ENCODE data around the gene ENHO. TPM values are rescaled to one million over a fixed set of nuclear protein-coding genes. Genes with fewer than 3 reads are reported as not detected.

ENHO gene
- polyA plus RNA-seq, 6 donors from 2014 or later = not detected

- no peak for ATAC-seq (ENCODE audit: low read depth in 2 of 2)
Measured at GRCh38 chr9:34505370-34506120, 17.2 kb downstream of the ENHO start.

DNA sequence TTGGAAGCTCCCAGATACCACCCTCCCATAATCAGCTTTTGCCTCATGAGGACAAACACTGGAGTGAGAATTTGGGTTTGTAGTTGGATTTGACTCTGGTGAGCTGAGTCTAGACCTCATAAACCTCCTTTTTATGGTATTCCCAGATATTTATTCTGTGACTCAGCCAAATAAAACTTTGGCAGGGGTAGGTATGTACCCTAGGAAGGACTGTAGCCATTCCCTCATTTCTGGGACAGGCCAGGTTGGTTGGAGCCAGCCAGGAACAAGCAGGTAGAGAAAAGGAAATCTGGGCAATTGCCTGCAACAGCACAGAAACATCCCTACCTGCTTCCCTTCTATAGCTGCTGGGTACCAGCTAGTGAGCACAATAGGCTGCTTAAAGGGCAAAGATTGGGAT, 19.4 kb downstream of the ENHO start:
- Mint-ChIP-seq H3K27ac (no peak overlapping the region), H3K4me1 (peaks cover 0 to 3% (median 0%) of the 10 kb centered on the region in 3 donors), H3K36me3 (no peaks in the 10 kb centered on the region), H3K27me3 (peaks cover 29 to 43% (median 43%) of the 10 kb centered on the region in 3 donors), H3K4me3 (no peak overlapping the region), H3K9me3 (no peaks in the 10 kb centered on the region)
- no peak for ATAC-seq (ENCODE audit: low read depth in 2 of 2)
- no peak for DNase-seq

More at GRCh38 chr9:34505370-34506120, 17.2 kb downstream of the ENHO start:
- H3K4me1 Mint-ChIP-seq = peaks cover 0 to under 1% (median 0%) of the 10 kb centered on the region in 3 donors
- no peak overlapping the region for H3K27ac Mint-ChIP-seq
- peaks cover 16 to 39% (median 38%) of the 10 kb centered on the region in 3 donors for H3K27me3 Mint-ChIP-seq
- no peaks in the 10 kb centered on the region for H3K9me3 Mint-ChIP-seq
- no peaks in the 10 kb centered on the region for H3K36me3 Mint-ChIP-seq
- H3K4me3 Mint-ChIP-seq = no peak overlapping the region
- no peak for DNase-seq

DNA sequence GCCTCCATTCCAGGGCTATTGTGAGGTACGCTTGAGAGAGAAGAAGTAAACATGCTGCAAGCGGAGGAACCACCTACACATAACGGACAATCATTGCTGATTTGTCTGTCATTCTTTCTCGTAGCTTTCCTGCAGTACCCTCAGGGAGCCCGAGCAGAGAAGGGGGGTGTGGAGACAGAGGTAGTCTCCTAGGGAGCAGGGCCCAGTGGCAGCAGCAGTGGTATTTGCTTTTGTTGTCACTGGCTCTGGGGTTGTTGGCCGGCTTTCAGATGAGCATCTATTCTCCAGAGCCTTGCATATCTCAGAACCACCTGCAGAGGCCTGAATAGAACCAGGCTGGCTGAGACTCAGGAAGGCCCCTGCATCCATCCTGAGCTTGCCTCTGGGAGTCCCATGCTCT, 19.9 kb downstream of the ENHO start:
- no peaks in the 10 kb centered on the region for H3K9me3 Mint-ChIP-seq
- H3K4me1 Mint-ChIP-seq = peaks cover 0 to 3% (median 0%) of the 10 kb centered on the region in 3 donors
- no peak overlapping the region for H3K27ac Mint-ChIP-seq
- H3K27me3 Mint-ChIP-seq = peaks cover 29 to 47% (median 46%) of the 10 kb centered on the region in 3 donors
- H3K4me3 Mint-ChIP-seq = no peak overlapping the region
- no peaks in the 10 kb centered on the region for H3K36me3 Mint-ChIP-seq
- no peak for ATAC-seq (ENCODE audit: low read depth in 2 of 2)
- no peak for DNase-seq

DNA sequence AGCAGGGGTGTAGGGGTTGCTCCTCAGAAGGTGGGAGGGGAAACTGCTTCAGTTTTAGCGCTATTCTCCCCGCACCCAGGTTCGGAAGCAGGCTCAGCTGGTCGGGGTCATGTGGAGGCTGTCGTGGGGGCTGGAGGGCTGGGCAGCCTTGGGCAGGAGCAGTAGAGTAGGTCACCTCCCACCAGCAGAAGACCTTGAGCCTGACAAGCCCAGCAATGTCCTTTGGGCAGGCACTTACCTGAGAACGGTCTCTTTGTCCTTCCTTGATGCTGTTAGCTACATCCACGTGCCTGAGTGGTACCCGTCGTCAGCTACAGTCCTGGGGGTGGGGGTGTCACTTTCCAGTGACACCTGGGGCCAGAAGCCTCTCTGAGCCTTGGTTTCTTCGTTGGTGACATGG, 20.3 kb downstream of the ENHO start:
- no peak overlapping the region for H3K4me3 Mint-ChIP-seq
- DNase-seq (no peak), ATAC-seq (ENCODE audit: low read depth in 2 of 2) (no peak)
- no peak overlapping the region for H3K27ac Mint-ChIP-seq
- no peaks in the 10 kb centered on the region for H3K36me3 Mint-ChIP-seq
- H3K4me1 Mint-ChIP-seq = peaks cover 0 to 3% (median 0%) of the 10 kb centered on the region in 3 donors
- H3K9me3 Mint-ChIP-seq = no peaks in the 10 kb centered on the region
- H3K27me3 Mint-ChIP-seq = peaks cover 33 to 51% (median 50%) of the 10 kb centered on the region in 3 donors

- no peaks in the 10 kb centered on the region for H3K36me3 Mint-ChIP-seq
- ATAC-seq (ENCODE audit: low read depth in 2 of 2) = no peak
- H3K9me3 Mint-ChIP-seq = no peaks in the 10 kb centered on the region
Measured at GRCh38 chr9:34501889-34502425, 20.8 kb downstream of the ENHO start.

GRCh38 chr9:34501372-34501771, 21.4 kb downstream of the ENHO start:
- H3K9me3 Mint-ChIP-seq = no peaks in the 10 kb centered on the region
- peak overlapping the region in 1 of 8 donors; percentile 60 for H3K4me3 Mint-ChIP-seq
- peaks cover 39 to 61% (median 55%) of the 10 kb centered on the region in 3 donors for H3K27me3 Mint-ChIP-seq
- DNase-seq = no peak
- H3K4me1 Mint-ChIP-seq = peaks cover 0 to 3% (median 0%) of the 10 kb centered on the region in 3 donors
- no peak overlapping the region for H3K27ac Mint-ChIP-seq
- ATAC-seq (ENCODE audit: low read depth in 2 of 2) = no peak
- H3K36me3 Mint-ChIP-seq = no peaks in the 10 kb centered on the region

More at GRCh38 chr9:34501889-34502425, 20.8 kb downstream of the ENHO start:
- Mint-ChIP-seq H3K4me1 (peaks cover 0 to 3% (median 0%) of the 10 kb centered on the region in 3 donors), H3K4me3 (no peak overlapping the region), H3K27me3 (peaks cover 39 to 56% (median 53%) of the 10 kb centered on the region in 3 donors), H3K27ac (no peak overlapping the region)
- DNase-seq = no peak

GRCh38 chr9:34500623-34501267, 22.0 kb downstream of the ENHO start:
- peak; percentile 82 to 91 for ATAC-seq (ENCODE audit: low read depth in 2 of 2)
- Mint-ChIP-seq H3K4me3 (peak overlapping the region in 1 of 8 donors; percentile 60), H3K27me3 (peaks cover 39 to 62% (median 58%) of the 10 kb centered on the region in 3 donors)

DNA sequence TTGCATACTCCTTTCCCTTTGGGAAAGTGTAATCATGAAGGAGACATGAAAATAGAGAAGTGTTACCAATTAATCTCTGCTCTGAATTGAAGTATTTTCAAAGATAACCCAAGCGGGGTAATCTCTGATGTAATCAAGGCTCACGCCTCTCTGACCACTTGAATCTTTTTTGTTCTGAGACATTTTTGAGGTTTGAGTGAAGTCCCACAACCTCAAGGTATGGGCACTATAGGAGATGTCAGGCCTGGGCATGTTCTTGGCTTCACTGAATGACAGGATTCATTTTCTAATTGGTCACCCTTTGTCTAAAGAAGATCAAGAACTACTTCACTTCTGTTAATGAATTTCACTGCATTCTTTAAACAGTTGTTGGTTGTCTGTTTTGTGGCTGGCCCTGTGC, 23.7 kb downstream of the ENHO start:
- H3K27ac Mint-ChIP-seq = no peak overlapping the region
- H3K27me3 Mint-ChIP-seq = peaks cover 25 to 56% (median 46%) of the 10 kb centered on the region in 3 donors
- no peaks in the 10 kb centered on the region for H3K36me3 Mint-ChIP-seq
- no peaks in the 10 kb centered on the region for H3K9me3 Mint-ChIP-seq
- H3K4me1 Mint-ChIP-seq = peaks cover 0 to 3% (median 0%) of the 10 kb centered on the region in 3 donors
- H3K4me3 Mint-ChIP-seq = no peak overlapping the region
- ATAC-seq (ENCODE audit: low read depth in 2 of 2) (no peak), DNase-seq (no peak)

More at GRCh38 chr9:34500623-34501267, 22.0 kb downstream of the ENHO start:
- no peaks in the 10 kb centered on the region for H3K9me3 Mint-ChIP-seq
- H3K4me1 Mint-ChIP-seq = peaks cover 0 to 3% (median 0%) of the 10 kb centered on the region in 3 donors
- no peak overlapping the region for H3K27ac Mint-ChIP-seq
- H3K36me3 Mint-ChIP-seq = no peaks in the 10 kb centered on the region
- DNase-seq = peak; percentile 61

- no peaks in the 10 kb centered on the region for H3K36me3 Mint-ChIP-seq
- H3K27me3 Mint-ChIP-seq = peaks cover 30 to 55% (median 46%) of the 10 kb centered on the region in 3 donors
- no peak for ATAC-seq (ENCODE audit: low read depth in 2 of 2)
- no peaks in the 10 kb centered on the region for H3K9me3 Mint-ChIP-seq
- H3K4me3 Mint-ChIP-seq = no peak overlapping the region
- peaks cover 0 to 3% (median 0%) of the 10 kb centered on the region in 3 donors for H3K4me1 Mint-ChIP-seq
- no peak for DNase-seq
- H3K27ac Mint-ChIP-seq = no peak overlapping the region
Measured at GRCh38 chr9:34498553-34498952, 24.2 kb downstream of the ENHO start.

DNA sequence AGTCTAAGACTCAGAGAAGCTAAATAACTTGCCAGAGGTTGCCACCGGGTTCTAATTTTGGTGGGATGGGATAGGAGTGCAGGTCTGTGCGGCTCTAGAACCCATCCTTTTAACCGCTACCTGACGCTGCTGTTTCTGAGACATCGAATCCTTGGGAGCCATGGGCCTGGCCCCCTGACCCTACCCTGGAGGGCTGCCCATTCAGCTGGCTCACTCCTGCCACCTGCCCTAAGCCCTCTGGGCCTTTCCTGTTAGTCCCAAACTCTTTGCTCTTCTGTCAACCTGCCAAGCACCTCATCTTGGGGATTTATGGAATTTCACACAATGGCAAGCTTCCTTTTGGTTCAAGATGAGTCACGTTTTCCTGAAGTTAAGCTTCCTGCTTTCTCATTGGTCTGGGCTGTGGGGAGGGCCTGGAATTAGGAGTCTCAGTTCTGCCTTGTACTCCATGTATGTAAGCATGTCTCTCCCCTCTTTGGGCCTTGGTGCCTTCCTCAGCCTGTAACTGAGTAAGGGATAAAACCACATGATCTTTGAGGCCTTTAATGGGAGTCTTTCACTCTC, 26.6 kb downstream of the ENHO start:
- Mint-ChIP-seq H3K27ac (no peak overlapping the region), H3K36me3 (no peaks in the 10 kb centered on the region), H3K27me3 (peaks cover 31 to 69% (median 64%) of the 10 kb centered on the region in 3 donors), H3K4me1 (peaks cover 0 to 3% (median 0%) of the 10 kb centered on the region in 3 donors), H3K4me3 (peak overlapping the region in 1 of 8 donors; percentile 25), H3K9me3 (no peaks in the 10 kb centered on the region)
- DNase-seq (no peak), ATAC-seq (ENCODE audit: low read depth in 2 of 2) (no peak)

DNA sequence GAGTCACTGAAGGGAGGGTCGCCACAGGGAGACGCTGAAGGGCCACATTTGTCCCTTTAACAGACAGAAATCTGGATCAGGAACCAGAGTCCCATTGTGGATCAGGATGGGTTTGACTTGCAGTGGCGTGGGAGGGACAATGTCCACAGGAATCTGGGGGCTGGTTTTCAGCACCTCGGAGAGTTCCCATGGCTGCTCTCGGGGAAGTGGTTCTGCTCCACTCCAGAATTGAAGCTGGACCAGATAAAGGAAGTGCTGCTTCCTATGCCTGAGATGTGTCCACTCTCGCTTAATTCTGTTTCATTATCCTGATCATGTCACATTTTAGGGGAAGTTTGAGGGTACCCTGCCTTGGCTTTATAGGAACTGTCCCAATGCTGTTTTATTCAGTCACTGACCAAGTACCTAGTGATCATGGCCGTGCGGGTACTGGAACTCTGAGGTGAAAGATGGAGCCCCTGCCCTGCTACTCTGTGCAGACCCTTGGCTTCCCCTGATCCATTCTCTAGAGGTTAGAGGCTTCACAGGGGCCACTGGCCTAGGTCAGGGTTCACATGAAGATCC, 28.7 kb downstream of the ENHO start:
- Mint-ChIP-seq H3K27ac (peak overlapping the region in 1 of 6 donors; percentile 35), H3K9me3 (no peaks in the 10 kb centered on the region), H3K4me1 (no peaks in the 10 kb centered on the region), H3K27me3 (peaks cover 18 to 75% (median 65%) of the 10 kb centered on the region in 3 donors), H3K36me3 (no peaks in the 10 kb centered on the region), H3K4me3 (no peak overlapping the region)
- DNase-seq = no peak
- ATAC-seq (ENCODE audit: low read depth in 2 of 2) = no peak

DNA sequence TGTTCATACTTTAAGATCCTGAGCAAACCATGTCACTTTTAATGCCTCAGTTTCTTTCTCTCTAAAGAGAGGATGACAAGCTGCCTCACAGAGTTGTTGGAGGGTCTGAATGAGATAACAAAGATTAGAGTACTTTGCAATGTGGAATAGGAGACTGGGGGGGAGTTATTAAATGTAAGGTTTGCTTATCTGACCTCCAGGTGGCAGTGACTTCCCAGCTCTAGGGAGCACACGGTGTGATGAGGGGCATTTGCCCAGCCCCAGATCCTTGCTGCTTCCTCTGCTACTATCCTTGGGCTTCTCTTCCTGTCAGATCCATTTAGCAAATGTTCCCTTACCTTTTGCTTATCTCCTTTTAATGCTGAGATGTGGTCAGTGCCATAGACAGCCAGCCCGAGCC, 30.7 kb downstream of the ENHO start:
- H3K4me1 Mint-ChIP-seq = no peaks in the 10 kb centered on the region
- no peak overlapping the region for H3K27ac Mint-ChIP-seq
- ATAC-seq (ENCODE audit: low read depth in 2 of 2) (no peak), DNase-seq (no peak)
- peaks cover 14 to 85% (median 70%) of the 10 kb centered on the region in 3 donors for H3K27me3 Mint-ChIP-seq
- no peaks in the 10 kb centered on the region for H3K9me3 Mint-ChIP-seq
- H3K4me3 Mint-ChIP-seq = no peak overlapping the region
- H3K36me3 Mint-ChIP-seq = no peaks in the 10 kb centered on the region

GRCh38 chr9:34491596-34491995, 31.2 kb downstream of the ENHO start:
- peaks cover 15 to 88% (median 70%) of the 10 kb centered on the region in 3 donors for H3K27me3 Mint-ChIP-seq
- H3K27ac Mint-ChIP-seq = no peak overlapping the region
- ATAC-seq (ENCODE audit: low read depth in 2 of 2) (no peak), DNase-seq (no peak)
- peak overlapping the region in 1 of 8 donors; percentile 58 for H3K4me3 Mint-ChIP-seq
- no peaks in the 10 kb centered on the region for H3K4me1 Mint-ChIP-seq
- no peaks in the 10 kb centered on the region for H3K9me3 Mint-ChIP-seq
- no peaks in the 10 kb centered on the region for H3K36me3 Mint-ChIP-seq
